ENCODE data around the gene ALOX12B. TPM values are rescaled to one million over a fixed set of nuclear protein-coding genes. Genes with fewer than 3 reads are reported as not detected.

ALOX12B gene
- total and polyA plus RNA-seq, 2 of the 13 experiments (the other 11 are each of a cell fraction or from before 2014, with no cell fraction given) = 0.13 TPM; not detected in 1

DNA sequence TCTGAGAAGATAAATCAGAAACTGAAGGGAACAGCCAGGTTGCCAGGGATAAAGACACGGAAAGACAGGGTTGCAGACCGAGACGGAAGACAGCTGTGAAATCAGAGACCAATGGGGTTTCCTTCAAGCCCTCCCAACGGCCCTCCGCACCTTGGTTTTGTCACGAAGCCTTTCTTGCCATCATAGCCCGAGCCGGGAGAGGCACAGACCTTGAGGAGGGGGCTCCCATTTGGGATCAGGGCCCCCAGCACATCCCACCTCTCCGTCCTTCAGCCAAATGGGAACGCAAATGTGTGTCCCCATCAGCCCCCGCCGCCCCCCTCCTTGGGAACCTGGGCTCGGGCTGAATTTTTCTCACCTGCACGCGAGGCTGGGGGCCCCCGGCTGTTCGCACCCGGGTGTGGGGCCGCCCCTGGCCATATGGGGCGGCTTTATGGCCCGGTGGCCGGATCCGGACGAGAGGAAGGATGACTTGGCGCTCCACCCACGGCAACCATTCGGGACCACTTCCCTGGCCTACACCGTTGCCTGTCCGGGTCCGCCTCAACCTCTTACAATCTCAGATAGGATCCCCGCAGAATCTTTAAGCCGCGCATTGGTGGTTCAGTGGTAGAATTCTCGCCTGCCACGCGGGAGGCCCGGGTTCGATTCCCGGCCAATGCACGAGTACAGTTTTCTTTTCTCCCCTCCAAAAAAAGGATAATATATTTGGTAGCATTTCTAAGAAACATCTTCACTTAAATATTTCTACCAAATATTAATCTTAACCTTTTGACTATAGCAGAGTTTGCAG lies 37.8 kb upstream of the ALOX12B start (continued):
- TF ChIP-seq, protein P1, sequence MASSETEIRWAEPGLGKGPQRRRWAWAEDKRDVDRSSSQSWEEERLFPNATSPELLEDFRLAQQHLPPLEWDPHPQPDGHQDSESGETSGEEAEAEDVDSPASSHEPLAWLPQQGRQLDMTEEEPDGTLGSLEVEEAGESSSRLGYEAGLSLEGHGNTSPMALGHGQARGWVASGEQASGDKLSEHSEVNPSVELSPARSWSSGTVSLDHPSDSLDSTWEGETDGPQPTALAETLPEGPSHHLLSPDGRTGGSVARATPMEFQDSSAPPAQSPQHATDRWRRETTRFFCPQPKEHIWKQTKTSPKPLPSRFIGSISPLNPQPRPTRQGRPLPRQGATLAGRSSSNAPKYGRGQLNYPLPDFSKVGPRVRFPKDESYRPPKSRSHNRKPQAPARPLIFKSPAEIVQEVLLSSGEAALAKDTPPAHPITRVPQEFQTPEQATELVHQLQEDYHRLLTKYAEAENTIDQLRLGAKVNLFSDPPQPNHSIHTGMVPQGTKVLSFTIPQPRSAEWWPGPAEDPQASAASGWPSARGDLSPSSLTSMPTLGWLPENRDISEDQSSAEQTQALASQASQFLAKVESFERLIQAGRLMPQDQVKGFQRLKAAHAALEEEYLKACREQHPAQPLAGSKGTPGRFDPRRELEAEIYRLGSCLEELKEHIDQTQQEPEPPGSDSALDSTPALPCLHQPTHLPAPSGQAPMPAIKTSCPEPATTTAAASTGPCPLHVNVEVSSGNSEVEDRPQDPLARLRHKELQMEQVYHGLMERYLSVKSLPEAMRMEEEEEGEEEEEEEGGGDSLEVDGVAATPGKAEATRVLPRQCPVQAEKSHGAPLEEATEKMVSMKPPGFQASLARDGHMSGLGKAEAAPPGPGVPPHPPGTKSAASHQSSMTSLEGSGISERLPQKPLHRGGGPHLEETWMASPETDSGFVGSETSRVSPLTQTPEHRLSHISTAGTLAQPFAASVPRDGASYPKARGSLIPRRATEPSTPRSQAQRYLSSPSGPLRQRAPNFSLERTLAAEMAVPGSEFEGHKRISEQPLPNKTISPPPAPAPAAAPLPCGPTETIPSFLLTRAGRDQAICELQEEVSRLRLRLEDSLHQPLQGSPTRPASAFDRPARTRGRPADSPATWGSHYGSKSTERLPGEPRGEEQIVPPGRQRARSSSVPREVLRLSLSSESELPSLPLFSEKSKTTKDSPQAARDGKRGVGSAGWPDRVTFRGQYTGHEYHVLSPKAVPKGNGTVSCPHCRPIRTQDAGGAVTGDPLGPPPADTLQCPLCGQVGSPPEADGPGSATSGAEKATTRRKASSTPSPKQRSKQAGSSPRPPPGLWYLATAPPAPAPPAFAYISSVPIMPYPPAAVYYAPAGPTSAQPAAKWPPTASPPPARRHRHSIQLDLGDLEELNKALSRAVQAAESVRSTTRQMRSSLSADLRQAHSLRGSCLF (CRISPR knock-in tag; IDR thresholded peaks at IDR 0.05; ENCODE audit: borderline replicate concordance) = no peak
- no peak for TF ChIP-seq ZMAT5 (CRISPR knock-in tag; IDR thresholded peaks at IDR 0.05; ENCODE audit: borderline replicate concordance, low read depth)
- TF ChIP-seq MTA3 (CRISPR knock-in tag; IDR thresholded peaks at IDR 0.05) = no peak
- no peak for TF ChIP-seq ZNF263 (CRISPR knock-in tag; IDR thresholded peaks at IDR 0.05)
- no peak for TF ChIP-seq RFXANK (CRISPR knock-in tag; IDR thresholded peaks at IDR 0.05)
- TF ChIP-seq MYC (CRISPR knock-in tag; IDR thresholded peaks at IDR 0.05; ENCODE audit: borderline replicate concordance) = no peak; the same call in 1 of the 2 replicates
- no peak for TF ChIP-seq ZNF776 (CRISPR knock-in tag; IDR thresholded peaks at IDR 0.05)
- TF ChIP-seq, protein P2, sequence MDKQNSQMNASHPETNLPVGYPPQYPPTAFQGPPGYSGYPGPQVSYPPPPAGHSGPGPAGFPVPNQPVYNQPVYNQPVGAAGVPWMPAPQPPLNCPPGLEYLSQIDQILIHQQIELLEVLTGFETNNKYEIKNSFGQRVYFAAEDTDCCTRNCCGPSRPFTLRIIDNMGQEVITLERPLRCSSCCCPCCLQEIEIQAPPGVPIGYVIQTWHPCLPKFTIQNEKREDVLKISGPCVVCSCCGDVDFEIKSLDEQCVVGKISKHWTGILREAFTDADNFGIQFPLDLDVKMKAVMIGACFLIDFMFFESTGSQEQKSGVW (CRISPR knock-in tag; IDR thresholded peaks at IDR 0.05; ENCODE audit: borderline replicate concordance) = no peak
- no peak for TF ChIP-seq EED (CRISPR knock-in tag; IDR thresholded peaks at IDR 0.05)
- TF ChIP-seq TFE3 (CRISPR knock-in tag; IDR thresholded peaks at IDR 0.05) = no peak
- peak; percentile 49 for TF ChIP-seq SRSF1 (optimal IDR thresholded peaks at IDR 0.05; ENCODE audit: low read depth, low read length)
- TF ChIP-seq, protein P3, sequence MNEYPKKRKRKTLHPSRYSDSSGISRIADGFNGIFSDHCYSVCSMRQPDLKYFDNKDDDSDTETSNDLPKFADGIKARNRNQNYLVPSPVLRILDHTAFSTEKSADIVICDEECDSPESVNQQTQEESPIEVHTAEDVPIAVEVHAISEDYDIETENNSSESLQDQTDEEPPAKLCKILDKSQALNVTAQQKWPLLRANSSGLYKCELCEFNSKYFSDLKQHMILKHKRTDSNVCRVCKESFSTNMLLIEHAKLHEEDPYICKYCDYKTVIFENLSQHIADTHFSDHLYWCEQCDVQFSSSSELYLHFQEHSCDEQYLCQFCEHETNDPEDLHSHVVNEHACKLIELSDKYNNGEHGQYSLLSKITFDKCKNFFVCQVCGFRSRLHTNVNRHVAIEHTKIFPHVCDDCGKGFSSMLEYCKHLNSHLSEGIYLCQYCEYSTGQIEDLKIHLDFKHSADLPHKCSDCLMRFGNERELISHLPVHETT (CRISPR knock-in tag; conservative IDR thresholded peaks at IDR 0.05) = no peak

Measured in HepG2 (cell line).